Mesendoderm (in vitro differentiated cells): ENCODE data around the gene RINL.

ENCODE experiments used
- DNase-seq: peaks from one replicate; pipeline ENCODE4 v3.0.0; 2013
- H2AK5ac ChIP-seq: 2 replicates; pipeline ENCODE4 v1.6.1; 2013; ENCODE audit warnings: low read length, inconsistent platforms
- H2BK120ac ChIP-seq: 2 replicates; pipeline ENCODE4 v1.6.1; 2013; ENCODE audit warnings: low read depth, mild to moderate bottlenecking, low read length, moderate library complexity, mixed read lengths
- H2BK15ac ChIP-seq: replicated peaks from 2 replicates; pipeline ENCODE4 v1.6.1; 2013; ENCODE audit warnings: low read depth, mild to moderate bottlenecking, moderate library complexity
- H2BK5ac ChIP-seq: 2 replicates; pipeline ENCODE4 v1.6.1; 2013; ENCODE audit warnings: low read length, inconsistent platforms
- H3K18ac ChIP-seq: 2 replicates; pipeline ENCODE4 v1.6.1; 2013; ENCODE audit warnings: mild to moderate bottlenecking, low read length, mixed read lengths
- H3K23ac ChIP-seq: one replicate; pipeline ENCODE4 v1.6.1; 2013; ENCODE audit warnings: low read length
- H3K27ac ChIP-seq: 2 replicates; pipeline ENCODE4 v1.5.1; 2013; ENCODE audit warnings: low read depth, mild to moderate bottlenecking, inconsistent platforms, low read length, moderate library complexity
- H3K27me3 ChIP-seq: 2 replicates; pipeline ENCODE4 v1.6.1; 2013; ENCODE audit warnings: low read length, control low read depth, mild to moderate bottlenecking, inconsistent platforms; ENCODE audit not compliant: insufficient read depth, poor library complexity
- H3K36me3 ChIP-seq: 2 replicates; pipeline ENCODE4 v1.6.1; 2013; ENCODE audit warnings: low read length, inconsistent platforms; ENCODE audit not compliant: control insufficient read depth, insufficient read depth
- H3K4ac ChIP-seq: one replicate; pipeline ENCODE4 v1.6.1; 2013; ENCODE audit warnings: low read depth, mild to moderate bottlenecking, low read length, moderate library complexity
- H3K4me1 ChIP-seq: 2 replicates; pipeline ENCODE4 v1.6.1; 2013; ENCODE audit warnings: low read depth, low read length, inconsistent platforms; ENCODE audit not compliant: control insufficient read depth
- H3K4me2 ChIP-seq: 2 replicates; pipeline ENCODE4 v1.6.1; 2013; ENCODE audit warnings: low read length
- H3K4me3 ChIP-seq: 2 replicates; pipeline ENCODE4 v1.5.1; 2013; ENCODE audit warnings: mild to moderate bottlenecking, low read length
- H3K56ac ChIP-seq: one replicate; pipeline ENCODE4 v1.6.1; 2013; ENCODE audit warnings: low read length
- H3K79me1 ChIP-seq: 2 replicates; pipeline ENCODE4 v1.6.1; 2013; ENCODE audit warnings: low read length, inconsistent platforms
- H3K79me2 ChIP-seq: 2 replicates; pipeline ENCODE4 v1.6.1; 2013; ENCODE audit warnings: mild to moderate bottlenecking, low read length; ENCODE audit not compliant: control insufficient read depth, insufficient read depth
- H3K9ac ChIP-seq: 2 replicates; pipeline ENCODE4 v1.6.1; 2013; ENCODE audit warnings: low read length, inconsistent platforms
- H4K5ac ChIP-seq: one replicate; pipeline ENCODE4 v1.6.1; 2013; ENCODE audit warnings: low read length
- H4K8ac ChIP-seq: one replicate; pipeline ENCODE4 v1.6.1; 2013; ENCODE audit warnings: low read depth, mild to moderate bottlenecking, control low read depth, low read length, moderate library complexity
- WGBS: extraction: QIAGEN DNeasy Blood & Tissue Kit; methylation state at CpG from one replicate; pipeline ENCODE4 v1.1.7; 2013; ENCODE audit warnings: low lambda C conversion rate, missing lambda C conversion rate; ENCODE audit not compliant: insufficient coverage; ENCODE audit errors: extremely low coverage; 5-methylcytosine and 5-hydroxymethylcytosine counted together

RINL gene

DNA sequence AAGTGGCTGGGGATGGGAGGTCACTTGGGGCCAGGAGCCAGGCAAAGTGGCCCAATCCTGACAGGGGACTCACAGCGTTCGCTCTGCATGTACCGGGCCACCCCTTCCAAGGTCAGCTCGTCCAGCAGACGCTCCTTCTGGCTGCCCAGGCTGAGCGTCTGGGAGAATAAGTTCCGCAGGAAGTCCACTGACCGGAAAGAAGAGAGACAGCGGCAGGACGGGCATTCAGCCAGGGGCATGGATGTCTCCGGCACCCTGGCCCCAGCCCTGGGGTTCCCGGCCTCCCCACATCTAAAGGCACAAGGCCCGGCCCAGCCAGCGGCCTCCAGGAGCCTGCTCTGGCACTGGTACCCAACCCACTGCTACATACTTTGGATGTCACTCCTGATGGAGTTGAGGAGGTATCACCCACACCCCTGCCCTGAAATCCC lies 15.3 kb upstream of the RINL start:
- Histone ChIP-seq H2BK15ac (no peak overlapping the region), H3K56ac (no peak overlapping the region), H3K27me3 (no peaks in the 10 kb centered on the region), H2AK5ac (no peak overlapping the region), H4K5ac (no peak overlapping the region), H3K4me2 (no peak overlapping the region), H3K4me3 (no peak overlapping the region), H3K27ac (no peak overlapping the region), H3K79me1 (no peaks in the 10 kb centered on the region), H3K79me2 (no peaks in the 10 kb centered on the region), H2BK5ac (no peak overlapping the region), H3K36me3 (no peaks in the 10 kb centered on the region), H2BK120ac (no peak overlapping the region), H3K9ac (no peak overlapping the region), H4K8ac (no peak overlapping the region), H3K4me1 (no peaks in the 10 kb centered on the region), H3K23ac (no peak overlapping the region), H3K4ac (no peak overlapping the region), H3K18ac (no peak overlapping the region)
- DNase-seq: no peak
- no CpG with 5 or more reads among the region's 14 CpGs for WGBS

DNA sequence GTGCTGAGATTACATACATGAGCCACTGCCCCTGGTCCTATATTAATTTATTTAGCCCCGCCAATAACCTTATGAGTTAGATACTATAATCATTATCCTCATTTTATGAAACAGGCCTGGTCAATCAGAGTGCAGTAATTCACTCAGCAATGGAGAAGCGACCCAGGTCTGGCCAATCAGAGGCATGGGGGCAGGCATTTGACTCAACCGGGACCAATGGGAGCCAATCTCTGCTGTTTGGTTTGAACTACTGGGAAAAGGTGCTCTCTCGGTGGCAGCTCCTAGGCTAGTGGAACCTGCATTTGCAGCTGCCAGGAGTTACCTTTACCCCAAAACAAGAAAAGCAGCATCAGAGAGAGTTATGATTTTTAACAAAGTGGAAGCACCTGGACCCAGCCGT lies 14.8 kb upstream of the RINL start:
- Histone ChIP-seq H3K36me3 (no peaks in the 10 kb centered on the region), H3K27ac (no peak overlapping the region), H3K56ac (no peak overlapping the region), H3K4me1 (no peaks in the 10 kb centered on the region), H3K4me3 (no peak overlapping the region), H3K18ac (no peak overlapping the region), H3K4ac (no peak overlapping the region), H3K27me3 (no peaks in the 10 kb centered on the region), H2BK120ac (no peak overlapping the region), H2BK15ac (no peak overlapping the region), H3K23ac (no peak overlapping the region), H2AK5ac (no peak overlapping the region), H4K8ac (no peak overlapping the region), H3K79me2 (no peaks in the 10 kb centered on the region), H3K79me1 (no peaks in the 10 kb centered on the region), H2BK5ac (no peak overlapping the region), H4K5ac (no peak overlapping the region), H3K4me2 (no peak overlapping the region), H3K9ac (no peak overlapping the region)
- no CpG with 5 or more reads among the region's 5 CpGs for WGBS
- DNase-seq: no peak

DNA sequence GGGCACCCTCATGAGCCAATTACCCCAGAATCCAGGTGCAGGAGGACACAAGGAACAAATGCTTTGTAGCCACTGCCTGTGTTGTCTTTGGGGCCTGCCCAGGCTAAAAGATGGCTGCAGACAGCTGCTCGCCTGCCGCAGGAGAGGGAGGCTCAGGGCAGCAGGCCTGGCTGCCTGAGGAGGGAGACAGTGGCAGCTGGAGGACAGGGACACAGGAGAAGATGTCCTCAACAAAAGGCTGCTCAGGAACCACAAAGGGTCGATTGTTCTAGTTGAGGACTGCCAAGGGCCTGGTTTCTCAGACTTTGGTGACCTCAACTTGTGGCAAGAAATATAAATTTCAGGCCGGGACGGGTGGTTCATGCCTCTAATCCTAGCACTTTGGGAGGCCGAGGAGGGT lies 13.7 kb upstream of the RINL start:
- Histone ChIP-seq H2AK5ac (no peak overlapping the region), H3K23ac (no peak overlapping the region), H3K4me3 (no peak overlapping the region), H3K4me1 (no peaks in the 10 kb centered on the region), H3K79me1 (no peaks in the 10 kb centered on the region), H3K4ac (no peak overlapping the region), H3K4me2 (no peak overlapping the region), H3K27ac (no peak overlapping the region), H3K36me3 (no peaks in the 10 kb centered on the region), H4K8ac (no peak overlapping the region), H2BK5ac (no peak overlapping the region), H2BK120ac (no peak overlapping the region), H3K18ac (no peak overlapping the region), H3K9ac (no peak overlapping the region), H3K79me2 (no peaks in the 10 kb centered on the region), H4K5ac (no peak overlapping the region), H2BK15ac (no peak overlapping the region), H3K56ac (no peak overlapping the region), H3K27me3 (no peaks in the 10 kb centered on the region)
- no CpG with 5 or more reads among the region's 6 CpGs for WGBS
- DNase-seq: no peak

DNA sequence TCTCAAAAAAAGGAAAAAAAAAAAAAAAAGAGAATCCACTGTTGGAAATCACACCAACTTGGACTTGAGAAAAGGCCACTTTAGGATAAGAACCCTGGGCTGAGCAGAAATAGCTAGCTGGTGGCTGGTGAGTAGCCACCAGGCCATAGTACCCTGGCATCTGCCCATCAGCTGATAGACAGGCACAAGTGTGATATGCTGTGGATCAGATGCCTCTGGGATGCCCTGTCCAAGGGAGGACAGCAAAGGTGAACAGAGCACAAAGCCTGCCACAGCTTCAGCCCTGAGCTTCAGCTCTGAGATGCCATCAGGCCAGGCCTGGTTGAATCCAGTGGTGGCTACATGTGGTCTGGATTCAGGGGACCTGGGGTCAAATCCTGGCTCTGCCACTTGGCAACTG lies 12.6 kb upstream of the RINL start:
- Histone ChIP-seq H3K79me1 (no peaks in the 10 kb centered on the region), H3K27me3 (no peaks in the 10 kb centered on the region), H3K56ac (no peak overlapping the region), H4K8ac (no peak overlapping the region), H3K4me1 (no peaks in the 10 kb centered on the region), H3K23ac (no peak overlapping the region), H3K4me2 (no peak overlapping the region), H3K18ac (no peak overlapping the region), H3K4me3 (no peak overlapping the region), H3K4ac (no peak overlapping the region), H2BK5ac (no peak overlapping the region), H3K9ac (no peak overlapping the region), H3K27ac (no peak overlapping the region), H2AK5ac (no peak overlapping the region), H4K5ac (no peak overlapping the region), H2BK15ac (no peak overlapping the region), H2BK120ac (no peak overlapping the region), H3K36me3 (no peaks in the 10 kb centered on the region), H3K79me2 (no peaks in the 10 kb centered on the region)
- no peak for DNase-seq

DNA sequence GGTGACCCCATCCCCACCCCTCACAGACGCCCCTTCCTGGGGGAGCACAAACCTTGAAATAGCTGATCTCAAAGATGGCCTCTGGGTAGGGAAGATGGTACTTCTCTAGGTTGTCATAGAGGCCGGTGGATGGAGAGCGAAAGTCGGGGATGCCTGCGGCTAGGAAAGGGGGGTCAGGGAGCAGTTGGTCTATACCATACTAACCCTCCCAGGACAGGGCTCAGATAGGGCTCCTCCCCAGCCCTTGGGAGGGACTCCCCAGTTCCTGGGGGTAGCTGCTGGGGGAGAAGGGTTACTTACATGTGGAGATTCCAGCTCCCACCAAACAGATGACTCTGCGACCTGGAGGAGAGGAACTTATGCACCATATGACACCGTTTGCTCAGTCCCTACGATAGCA lies 11.7 kb upstream of the RINL start:
- Histone ChIP-seq H3K36me3 (no peaks in the 10 kb centered on the region), H3K4me1 (no peaks in the 10 kb centered on the region), H3K4me3 (no peak overlapping the region), H3K79me1 (no peaks in the 10 kb centered on the region), H2BK5ac (no peak overlapping the region), H3K4ac (no peak overlapping the region), H3K27ac (no peak overlapping the region), H3K23ac (no peak overlapping the region), H2BK120ac (no peak overlapping the region), H3K56ac (no peak overlapping the region), H3K9ac (no peak overlapping the region), H4K8ac (no peak overlapping the region), H2BK15ac (no peak overlapping the region), H2AK5ac (no peak overlapping the region), H3K79me2 (no peaks in the 10 kb centered on the region), H3K18ac (no peak overlapping the region), H4K5ac (no peak overlapping the region), H3K27me3 (no peaks in the 10 kb centered on the region), H3K4me2 (no peak overlapping the region)
- DNase-seq: no peak
- no CpG with 5 or more reads among the region's 8 CpGs for WGBS

DNA sequence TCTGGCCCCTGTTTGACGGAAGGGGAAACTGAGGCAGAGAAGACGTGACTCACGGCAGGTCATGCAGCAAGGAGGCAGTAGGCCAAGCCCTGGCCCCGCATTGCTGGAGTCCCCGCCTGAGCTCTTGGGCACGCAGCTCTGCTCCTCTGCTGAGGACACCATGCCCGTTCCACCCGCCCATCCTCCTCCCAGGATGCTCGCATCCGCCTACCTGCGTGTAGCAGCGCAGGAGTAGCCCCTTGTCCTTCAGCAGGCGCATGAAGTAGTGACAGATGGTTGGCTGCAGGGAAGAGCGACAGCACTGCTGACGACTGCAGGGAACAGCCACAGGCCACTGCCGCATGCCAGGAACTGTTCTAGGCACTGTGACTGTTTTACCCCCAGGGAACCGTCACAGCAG lies 10.8 kb upstream of the RINL start:
- no peaks in the 10 kb centered on the region for H3K27me3 ChIP-seq
- H4K5ac ChIP-seq: no peak overlapping the region
- H3K79me2 ChIP-seq: no peaks in the 10 kb centered on the region
- no peak overlapping the region for H2AK5ac ChIP-seq
- no peak overlapping the region for H3K18ac ChIP-seq
- no peak overlapping the region for H2BK5ac ChIP-seq
- H3K9ac ChIP-seq: no peak overlapping the region
- no peak overlapping the region for H4K8ac ChIP-seq
- H2BK120ac ChIP-seq: no peak overlapping the region
- no peak overlapping the region for H3K27ac ChIP-seq
- H3K4me3 ChIP-seq: no peak overlapping the region
- no peak overlapping the region for H2BK15ac ChIP-seq
- no peaks in the 10 kb centered on the region for H3K79me1 ChIP-seq
- no peak for DNase-seq
- H3K56ac ChIP-seq: no peak overlapping the region
- no peaks in the 10 kb centered on the region for H3K36me3 ChIP-seq
- no CpG with 5 or more reads among the region's 17 CpGs for WGBS
- no peak overlapping the region for H3K4me2 ChIP-seq
- no peaks in the 10 kb centered on the region for H3K4me1 ChIP-seq
- H3K4ac ChIP-seq: no peak overlapping the region
- no peak overlapping the region for H3K23ac ChIP-seq
